ENCODE data around the gene MSL3B.

DNA sequence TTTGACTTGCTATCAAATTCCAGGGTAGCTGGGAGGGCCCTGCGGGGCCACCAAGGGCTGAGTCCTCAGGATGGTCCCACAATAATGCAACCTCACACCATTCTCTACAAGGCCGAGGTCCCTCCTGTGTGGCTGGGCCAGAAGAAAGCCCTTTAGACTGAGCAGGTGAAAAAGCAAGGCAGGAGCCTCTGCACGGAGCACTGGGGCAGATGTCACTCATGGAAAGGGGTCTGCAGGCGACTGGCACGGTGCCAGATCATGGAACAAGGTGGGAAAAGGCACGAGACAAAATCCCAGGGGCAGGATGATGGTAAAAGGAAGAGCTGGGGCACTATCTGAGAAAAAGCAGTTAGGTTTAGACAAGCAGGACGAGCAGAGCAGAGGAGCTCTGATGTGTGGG, 29.9 kb downstream of the MSL3B start:
- TF ChIP-seq POLR2A (IDR thresholded peaks at IDR 0.05; ENCODE audit: low read length) (no peak), GATA1 (IDR thresholded peaks at IDR 0.05; ENCODE audit: low read depth, low read length) (no peak)
